HT-29 (cell line): ENCODE data around the gene QSER1. TPM values are rescaled to one million over a fixed set of nuclear protein-coding genes. Genes with fewer than 3 reads are reported as not detected.
"Not testable (repeated sequence)": the region's sequence is repeated elsewhere in the genome, so short reads cannot be mapped to it uniquely, and the experiment has no call there.

Source experiments
- DNase-seq: peaks from one replicate; pipeline ENCODE4 v3.0.0-alpha.2; 2015; ENCODE audit warnings: low spot score
- total RNA-seq: library from RNA; depleted of rRNA; stranded (reverse); fragments of >200 nt; shearing (Covaris generic); gene quantifications from 2 replicates; pipeline ENCODE4 v1.2.3, GENCODE V29; 2014; rRNA removed

QSER1 gene
- 11.4 and 13.1 TPM in 2 replicates for total RNA-seq

DNA sequence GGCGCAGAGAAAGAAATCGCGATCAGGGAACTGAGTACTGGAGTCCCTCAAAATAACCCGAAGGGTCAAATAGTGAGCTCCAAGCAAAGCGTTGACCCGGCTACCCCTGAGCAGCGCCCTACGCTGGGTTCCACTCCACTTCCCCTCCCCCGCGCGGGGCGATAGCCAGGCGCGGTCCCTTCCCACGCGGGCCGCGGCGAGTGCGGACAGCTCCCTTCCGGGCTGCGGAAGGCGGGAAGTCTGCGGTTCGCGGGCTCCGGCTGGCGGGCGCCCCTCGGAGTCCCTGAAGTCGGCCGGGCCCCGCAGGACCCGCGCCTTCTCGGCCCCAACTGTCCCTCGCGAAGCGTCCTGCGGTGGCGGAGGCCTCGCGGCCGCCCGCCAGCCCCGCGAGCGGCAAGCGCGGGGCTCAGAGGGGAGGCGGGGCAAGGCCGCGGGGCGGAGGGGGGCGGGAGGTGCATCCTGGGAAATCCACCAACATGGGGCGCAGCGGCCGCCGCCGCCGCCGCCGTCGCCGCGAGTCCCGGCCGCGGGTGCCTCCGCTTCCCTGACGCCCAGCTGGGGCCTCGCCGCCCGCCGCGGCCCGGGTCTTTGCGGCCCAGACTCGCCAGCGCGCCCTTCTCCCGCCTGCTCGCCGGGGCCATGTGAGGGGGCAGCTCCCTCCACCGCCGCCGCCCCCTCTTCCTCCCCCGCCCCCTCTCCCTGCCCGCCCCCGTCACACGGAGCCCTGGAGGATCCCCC, at the start of gene QSER1:
Gene QSER1 (plus strand): TSS at position 457 of the 738 bp plus-strand sequence. CDS start 315 bp downstream, outside the sequence.
- peak; percentile 76 for DNase-seq

DNA sequence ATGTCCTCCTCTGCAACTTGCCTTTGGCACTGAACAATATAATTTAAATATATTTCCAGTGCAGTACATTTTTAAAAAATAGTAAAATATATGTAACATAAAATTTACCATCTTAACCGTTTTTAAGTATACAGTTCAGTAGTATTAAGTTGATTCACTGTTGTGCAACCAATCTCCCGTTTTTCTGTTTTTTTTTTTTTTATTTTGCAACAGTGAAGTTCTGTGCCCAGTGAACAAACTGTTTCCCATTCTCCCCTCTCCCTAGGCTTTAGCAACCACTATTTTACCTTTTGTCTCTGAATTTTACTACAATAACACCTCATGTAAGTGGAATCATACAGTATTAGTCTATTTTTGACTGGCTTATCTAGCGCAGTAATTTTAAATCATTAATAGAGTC, 49.1 kb upstream of the QSER1 start:
- no peak for DNase-seq

DNA sequence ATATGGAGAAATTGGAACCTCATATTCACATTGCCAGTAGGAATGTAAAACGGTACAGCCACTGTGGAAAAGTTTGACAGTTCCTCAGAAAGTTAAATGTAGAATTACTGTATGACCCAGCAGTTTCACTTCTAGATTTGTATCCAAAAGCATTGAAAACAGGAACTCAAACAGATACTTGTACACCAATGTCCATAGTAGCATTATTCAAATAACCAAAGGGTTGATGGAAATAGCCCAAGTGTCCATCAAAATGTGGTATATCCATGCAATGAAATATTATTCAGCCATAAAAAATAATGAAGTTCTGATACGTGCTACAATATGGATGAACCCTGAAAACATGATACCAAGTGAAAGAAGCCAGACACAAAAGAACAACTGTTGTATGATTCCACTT, 45.1 kb upstream of the QSER1 start:
- DNase-seq: no peak

DNA sequence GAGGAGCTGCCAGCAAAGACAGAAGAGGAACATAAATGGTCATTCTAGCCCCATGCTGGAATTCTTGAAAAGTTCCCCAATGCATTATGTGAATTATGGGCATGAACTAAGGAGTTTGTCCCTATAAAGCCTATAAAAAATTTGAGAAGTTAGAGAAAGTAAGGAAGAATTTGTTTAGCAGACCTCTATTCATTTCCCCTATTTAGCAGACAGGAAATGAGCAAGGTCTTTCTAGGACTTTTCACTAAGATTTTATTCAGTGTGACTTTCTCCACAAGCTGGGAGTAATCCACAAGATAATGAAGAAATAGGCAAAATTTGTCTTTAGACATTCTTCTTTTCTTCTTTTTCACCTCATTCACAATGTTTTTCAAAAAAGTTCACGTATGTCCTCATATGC, 42.9 kb upstream of the QSER1 start:
- no peak for DNase-seq

DNA sequence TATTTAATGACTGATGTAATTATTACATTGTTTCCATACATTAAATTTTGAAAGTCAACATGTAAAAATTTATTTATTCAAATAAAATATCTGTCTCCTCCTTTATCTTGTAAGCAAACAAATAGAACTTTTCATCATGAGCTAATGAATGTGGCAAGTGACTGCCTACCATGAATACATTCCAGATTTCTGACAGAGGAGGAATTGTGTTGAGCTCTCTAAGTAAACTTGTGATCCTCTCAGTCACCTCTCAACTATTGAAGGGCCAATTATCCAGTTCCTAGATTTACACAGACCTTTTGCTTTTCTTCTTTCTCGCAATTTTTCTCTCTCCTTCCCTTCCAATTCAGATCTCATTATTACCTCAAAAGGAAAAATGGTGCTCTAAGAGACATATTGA, 41.4 kb upstream of the QSER1 start:
- DNase-seq: no peak

DNA sequence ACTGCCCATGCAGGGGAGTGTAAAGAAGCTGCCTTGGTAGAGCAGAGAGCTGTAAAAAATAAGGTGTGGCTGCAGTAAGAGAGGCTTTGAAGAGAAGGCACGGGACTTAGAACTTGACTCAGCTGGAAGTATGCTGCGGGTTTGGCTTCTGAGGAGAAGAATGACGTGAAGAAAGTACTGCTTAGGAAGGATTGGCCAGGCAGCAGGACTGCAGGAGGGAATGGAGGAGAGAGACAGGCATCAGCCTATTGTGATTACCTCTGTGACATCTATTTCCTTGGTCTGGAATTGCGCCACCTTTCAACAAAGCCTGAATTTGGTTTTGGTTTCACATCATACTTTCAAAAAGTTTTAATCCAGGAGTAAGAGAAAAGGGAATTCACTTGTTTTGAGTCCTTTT, 40.4 kb upstream of the QSER1 start:
- no peak for DNase-seq

DNA sequence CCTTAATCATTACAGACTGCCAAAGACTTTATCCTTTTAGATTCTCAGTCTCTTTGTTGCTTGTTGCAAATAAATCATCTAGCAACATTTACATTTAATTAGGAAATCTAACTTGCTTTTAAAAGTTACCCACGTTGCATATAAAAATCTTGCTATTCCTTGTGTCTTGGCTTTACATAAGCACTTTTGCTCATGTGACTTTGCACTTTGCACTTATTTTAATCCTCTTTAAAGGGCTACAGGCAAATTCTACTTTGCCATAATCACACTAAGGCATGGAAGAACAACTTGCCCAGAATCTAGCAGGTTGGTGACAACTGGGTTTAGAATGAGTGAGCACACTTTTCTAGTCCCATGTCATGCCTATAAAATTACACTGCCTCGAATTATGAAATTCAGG, 37.0 kb upstream of the QSER1 start:
- no peak for DNase-seq

DNA sequence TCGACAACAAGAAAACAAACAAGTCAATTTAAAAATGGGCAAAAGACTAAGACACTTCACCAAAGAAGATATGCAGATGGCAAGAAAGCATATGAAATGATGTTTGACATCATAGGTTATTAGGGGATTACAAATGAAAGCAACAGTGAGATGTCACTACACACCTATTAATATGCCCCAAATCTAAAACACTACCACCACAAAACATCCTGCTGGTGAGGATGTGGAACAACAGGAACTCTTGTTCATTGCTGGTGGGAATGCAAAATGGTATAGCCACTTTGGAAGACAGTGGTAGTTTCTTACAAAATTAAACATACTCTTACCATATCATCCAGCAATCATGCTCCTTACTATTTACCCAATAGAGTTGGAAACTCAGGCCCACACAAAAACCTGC, 33.9 kb upstream of the QSER1 start:
- DNase-seq: peak; percentile 30

DNA sequence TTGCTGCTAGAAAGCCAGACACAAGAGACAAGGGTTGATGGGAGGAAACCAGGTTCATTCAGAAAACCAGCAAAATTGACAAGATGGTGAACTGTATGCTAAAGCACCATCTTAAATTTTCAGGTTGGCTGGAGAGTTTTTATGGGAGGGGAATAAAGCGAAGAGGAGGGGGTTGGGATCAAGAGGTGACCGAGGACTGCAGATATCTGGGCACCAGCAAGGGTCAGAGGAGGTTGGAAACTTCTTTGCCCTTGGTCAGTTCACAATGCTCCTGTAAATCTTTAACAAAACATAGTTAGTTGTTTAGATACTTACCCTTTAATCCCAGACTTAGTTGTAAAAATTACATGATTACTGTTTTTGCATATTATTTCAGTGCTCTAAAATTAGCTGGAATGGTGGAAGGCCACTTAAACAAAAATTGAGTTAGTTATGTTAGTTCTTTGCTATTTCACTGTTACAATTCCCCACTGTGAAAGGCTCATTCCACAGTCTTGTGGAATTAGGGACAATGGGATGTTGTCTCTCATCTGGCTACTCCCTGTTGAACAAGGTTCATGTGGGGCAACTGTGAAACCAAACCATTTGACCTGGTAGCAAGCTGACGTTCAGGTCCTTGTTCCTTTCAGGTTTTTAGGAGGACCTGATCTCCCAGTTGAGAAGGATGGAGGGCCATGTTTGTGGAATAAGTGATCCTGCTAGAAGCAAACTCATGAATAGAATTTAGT, 30.6 kb upstream of the QSER1 start:
- no peak for DNase-seq

DNA sequence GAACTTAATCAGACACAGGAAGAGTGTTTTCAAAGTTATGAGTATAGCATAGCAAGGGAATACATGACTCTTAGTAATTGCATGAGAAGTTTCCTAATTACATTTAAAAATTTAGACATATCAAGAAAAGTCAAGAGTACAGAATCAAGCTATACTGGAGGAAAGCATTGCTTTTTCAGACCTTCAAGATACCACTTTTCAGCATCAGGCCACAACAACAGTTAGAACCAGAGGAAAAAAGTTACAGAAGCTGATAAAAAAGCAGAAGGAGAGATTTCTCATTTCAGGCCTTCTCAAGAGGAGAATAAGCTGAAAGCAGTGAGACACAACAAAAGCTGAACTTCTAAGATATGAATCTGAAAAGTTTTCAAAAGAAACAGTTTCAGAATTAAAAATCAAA, 28.1 kb upstream of the QSER1 start:
- DNase-seq: no peak

DNA sequence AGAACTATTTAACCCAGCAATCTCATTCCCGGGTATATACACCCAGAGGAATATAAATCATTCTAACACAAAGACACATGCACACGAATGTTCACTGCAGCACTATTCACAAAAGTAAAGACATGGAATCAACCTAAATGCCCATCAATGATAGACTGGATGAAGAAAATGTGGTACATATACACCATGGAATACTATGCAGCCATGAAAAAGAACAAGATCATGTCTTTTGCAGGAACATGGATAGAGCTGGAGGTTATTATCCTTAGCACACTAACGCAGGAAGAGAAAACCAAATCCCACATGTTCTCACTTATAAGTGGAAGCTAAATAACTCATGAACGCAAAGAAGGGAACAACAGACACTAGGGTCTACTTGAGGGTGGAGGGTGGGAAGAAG, 23.9 kb upstream of the QSER1 start:
- DNase-seq: not testable (repeated sequence)

DNA sequence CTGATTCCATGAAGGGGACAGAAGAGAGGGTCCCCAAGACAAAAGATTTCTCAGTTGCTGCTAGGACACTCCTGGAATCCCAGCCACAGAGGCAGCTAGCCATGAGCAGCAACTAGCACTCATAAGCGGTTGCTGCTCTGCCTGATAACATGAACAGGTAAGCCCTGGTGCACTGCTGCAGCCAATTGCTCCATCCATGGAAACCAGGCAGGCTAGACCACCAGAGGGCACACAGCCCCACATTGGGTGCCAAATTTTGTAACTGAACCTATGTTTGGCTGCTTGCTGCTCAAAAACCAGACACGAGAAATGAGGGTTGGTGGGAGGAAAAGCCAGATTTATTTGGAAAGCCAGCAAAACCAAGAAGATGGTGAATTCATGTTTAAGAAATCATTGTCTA, 21.9 kb upstream of the QSER1 start:
- peak; percentile 55 for DNase-seq

DNA sequence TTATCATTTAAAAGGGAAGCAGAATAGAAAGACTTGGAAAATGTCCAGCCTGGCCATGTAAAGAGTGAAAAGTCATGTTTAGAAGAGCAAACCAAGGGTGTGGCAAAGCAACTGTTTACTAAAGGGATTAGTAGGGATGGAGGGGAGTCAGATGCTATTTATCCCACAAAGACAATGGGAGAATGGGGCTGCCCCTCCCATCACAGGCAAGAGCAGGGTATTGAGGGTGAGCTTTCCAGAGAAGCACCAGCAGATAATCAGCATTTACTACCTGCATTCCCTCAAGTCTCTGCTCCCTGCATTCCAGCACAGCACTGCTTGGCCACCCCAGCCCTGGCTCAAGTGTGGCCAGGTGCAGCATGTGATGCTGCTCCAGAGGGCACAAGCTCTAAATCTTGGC, 18.5 kb upstream of the QSER1 start:
- no peak for DNase-seq

DNA sequence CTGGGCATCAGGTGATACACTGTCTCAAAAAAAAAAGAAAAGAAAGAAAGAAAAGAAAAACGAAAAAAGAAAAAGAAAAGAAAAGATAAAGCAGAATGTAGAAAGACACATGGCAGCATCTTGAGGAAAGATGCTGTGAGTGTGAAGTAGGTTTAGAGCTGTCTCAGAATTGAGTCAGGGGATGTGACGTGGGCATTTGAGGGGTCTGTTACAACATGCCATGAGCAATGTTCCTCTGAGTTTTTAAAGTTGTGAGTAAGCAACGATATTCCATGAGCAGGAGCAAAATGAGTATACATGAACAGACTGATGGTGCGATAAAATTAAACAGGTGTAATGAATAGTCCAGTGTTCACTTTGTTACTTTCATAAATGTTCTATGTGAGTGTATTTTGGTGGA, 11.3 kb upstream of the QSER1 start:
- DNase-seq: no peak

DNA sequence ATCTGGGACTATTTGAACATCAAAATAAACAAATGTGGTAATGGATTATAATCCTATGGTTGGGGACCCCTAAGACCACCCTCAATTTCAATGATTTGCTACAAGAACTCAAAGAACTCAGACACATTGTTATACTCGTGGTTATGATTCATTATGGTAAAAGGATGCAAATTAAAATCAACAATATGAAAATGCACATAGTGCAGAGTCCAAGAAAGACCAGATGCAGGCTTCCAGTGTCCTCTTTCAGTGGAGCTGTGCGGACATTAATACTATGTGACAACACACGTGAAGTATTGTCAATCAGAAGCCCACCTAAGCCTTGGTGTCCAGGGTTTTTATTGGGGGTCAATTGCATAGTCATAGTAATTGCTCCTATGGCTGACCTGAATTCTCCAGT, 9.2 kb upstream of the QSER1 start:
- no peak for DNase-seq

DNA sequence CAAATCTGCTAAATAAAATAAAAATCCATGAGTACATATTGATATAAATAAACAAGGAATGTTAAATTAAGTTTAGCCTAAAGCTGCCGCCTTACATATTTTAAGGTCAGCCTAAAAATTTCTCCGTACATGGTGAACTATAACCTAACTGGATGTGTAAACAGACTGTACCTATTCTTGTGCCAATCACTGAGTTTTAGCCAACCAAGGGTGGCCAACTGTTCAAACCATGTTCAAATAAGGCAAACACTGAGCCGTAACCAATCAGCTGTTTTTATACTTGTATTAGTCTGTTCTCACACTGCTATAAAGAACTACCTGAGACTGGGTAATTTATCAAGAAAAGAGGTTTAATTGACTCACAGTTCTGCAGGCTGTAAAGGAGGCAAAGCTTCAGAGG, 8.6 kb upstream of the QSER1 start:
- no peak for DNase-seq

DNA sequence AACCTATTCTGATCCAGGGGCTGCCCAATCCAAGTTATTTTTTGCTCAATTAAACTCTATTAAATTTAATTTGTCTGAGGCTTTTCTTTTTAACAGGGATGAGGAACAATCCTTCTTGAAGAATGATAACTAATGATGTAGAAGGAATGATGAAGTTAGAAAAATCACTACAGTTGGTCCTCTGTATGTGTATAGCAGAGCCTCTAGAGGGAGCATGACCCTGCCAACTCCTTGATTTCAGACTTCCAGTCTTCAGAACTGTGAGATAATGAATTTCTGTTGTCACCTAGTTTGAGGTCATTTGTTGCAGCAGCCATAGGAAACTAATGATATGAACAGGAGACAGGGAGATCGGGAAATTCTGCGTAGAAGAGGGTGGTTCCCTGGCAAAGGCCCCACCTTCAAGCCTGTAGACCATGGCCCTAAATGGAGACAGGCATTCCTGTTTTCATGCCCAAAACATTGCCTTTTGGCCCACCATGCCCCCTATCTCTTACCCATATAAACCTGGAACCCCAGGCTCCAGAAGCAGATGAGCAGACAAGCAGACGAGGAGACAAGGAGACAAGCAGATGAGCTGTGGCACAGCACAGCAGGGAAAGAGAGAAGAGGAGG, 7.7 kb upstream of the QSER1 start:
- peak; percentile 42 for DNase-seq

DNA sequence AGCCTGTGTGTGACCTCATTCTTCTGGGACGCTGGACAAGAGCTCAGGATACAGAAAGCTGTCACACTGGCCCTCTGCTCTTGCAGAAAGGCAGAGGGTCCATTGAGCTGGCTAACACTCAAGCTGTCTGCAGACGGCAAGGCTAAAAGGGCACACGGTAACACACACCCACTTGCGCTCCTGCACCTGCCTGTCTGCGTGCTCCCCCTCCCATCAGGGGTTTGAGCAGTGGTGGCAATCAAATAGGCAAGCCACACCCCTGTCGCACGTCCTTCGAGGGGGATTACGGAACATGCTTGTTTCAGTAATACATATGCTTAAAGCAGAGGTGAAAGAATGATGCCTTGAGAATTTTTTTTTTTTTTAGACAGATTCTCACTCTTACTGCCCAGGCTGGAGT, 7.1 kb upstream of the QSER1 start:
- DNase-seq: no peak

DNA sequence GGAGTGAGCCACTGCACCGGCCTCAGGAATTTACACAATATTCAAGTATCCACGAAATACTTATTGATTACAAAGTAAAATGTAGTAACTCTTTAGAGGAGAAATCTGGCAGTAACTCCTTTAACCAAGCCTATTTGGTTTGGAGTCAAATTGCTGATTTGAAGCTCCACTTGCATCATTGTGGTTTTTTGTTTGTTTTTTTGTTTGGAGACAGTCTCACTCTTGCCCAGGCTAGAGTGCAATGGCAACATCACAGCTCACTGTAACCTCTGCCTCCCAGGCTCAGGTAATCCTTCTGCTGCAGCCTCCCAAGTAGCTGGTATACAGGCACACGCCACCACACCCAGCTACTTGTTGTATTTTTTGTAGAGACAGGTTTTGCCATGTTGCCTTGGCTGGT, 6.4 kb upstream of the QSER1 start:
- DNase-seq: no peak

DNA sequence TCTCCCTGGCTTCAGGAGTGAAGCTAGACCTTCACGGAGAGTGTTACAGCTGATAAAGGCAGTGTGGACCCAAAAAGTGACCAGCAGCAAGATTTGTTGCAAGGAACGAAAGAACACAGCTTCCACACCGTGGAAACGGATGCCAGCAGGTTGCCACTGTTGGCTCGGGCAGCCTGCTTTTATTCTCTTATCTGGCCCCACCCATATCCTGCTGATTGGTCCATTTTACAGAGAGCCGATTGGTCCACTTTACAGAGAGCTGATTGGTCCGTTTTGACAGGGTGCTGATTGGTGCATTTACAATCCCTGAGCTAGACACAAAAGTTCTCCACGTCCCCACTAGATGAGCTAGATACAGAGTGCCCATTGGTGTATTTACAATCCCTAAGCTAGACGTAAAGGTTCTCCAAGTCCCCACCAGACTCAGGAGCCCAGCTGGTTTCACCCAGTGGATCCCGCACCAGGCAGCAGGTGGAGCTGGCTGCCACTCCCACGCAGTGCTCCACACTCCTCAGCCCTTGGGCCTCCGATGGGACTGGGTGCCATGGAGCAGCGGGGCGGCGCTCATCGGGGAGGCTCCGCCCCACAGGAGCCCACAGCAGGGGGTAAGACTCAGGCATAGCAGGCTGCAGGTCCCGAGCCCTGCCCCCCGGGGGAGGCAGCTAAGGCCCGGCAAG, 4.8 kb upstream of the QSER1 start:
- not testable (repeated sequence) for DNase-seq

DNA sequence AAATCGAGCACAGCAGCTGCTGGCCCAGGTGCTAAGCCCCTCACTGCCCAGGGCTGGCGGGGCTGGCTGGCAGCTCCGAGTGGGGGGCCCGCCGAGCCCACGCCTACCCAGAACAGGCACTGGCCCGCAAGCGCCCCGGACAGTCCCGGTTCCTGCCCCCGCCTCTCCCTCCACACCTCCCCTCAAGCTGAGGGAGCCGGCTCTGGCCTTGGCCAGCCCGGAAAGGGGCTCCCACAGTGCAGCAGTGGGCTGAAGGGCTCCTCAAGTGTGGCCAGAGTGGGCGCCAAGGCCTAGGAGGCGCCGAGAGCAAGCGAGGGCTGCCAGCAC, 4.3 kb upstream of the QSER1 start:
- DNase-seq: not testable (repeated sequence)

DNA sequence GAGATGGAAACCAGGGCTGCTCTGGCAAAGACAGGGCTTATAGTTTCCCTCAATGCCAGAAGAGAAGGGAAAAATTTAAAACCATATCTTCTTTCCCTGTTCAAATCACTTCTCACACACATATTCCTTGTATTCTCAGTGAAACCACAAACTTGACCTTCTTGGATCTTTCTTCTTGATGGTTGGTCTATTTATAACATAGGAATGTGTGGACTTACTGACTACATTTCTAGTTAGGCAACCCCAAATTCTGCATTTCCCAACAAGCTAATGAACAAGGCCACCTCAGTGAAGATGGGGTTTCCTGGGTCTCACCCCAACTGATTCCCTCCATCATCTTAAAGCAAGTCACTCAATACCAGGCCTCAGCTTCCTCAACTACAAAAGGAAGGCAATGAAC, 3.8 kb upstream of the QSER1 start:
- DNase-seq: no peak
